ENCODE measurements around the gene NPY. TPM values are rescaled to one million over a fixed set of nuclear protein-coding genes. Genes with fewer than 3 reads are reported as not detected.
A peak's percentile ranks its signal among the peaks of the same experiment; 100 is the strongest.

The NPY gene
- total RNA-seq, 1 experiment from 2014 or later, result not detected

DNA sequence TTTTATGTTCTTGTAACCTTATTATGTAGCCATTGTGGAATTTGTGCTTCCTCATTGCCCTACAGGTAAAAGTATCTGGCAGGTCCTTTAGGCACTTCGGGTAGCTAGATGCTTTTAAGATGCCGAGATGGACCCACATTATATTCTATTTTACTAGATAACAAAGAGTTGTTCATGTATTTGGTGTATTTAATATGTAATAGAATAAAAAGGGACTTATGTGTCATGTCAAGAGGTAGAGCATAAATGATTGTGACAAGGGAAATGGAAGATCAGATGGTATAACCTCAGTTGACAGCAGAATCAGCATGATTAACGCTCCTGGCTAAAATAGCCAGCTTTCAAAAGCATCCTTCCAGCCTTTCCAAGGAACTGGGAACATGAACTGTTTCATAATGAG is 50.6 kb downstream of the NPY start:
- H3K27me3 ChIP-seq (replicated peaks; ENCODE audit: control insufficient read depth, insufficient read depth, low read length), result peaks cover 1% of the 10 kb centered on the region; the same call in 1 of the 2 replicates
- intact Hi-C loops (cut with micrococcal nuclease; ENCODE audit: unreplicated experiment), result no loop called here
- H3K27me3 Mint-ChIP-seq (ENCODE audit: insufficient read depth, unreplicated experiment), result peaks cover 11% of the 10 kb centered on the region
- H3K4me1 ChIP-seq, result no peaks in the 10 kb centered on the region
- no peaks in the 10 kb centered on the region for H3K4me1 Mint-ChIP-seq (ENCODE audit: low read depth, unreplicated experiment)
- H3K27ac Mint-ChIP-seq (ENCODE audit: unreplicated experiment), result no peak overlapping the region
- H3K9me3 ChIP-seq, result no peaks in the 10 kb centered on the region; the same call in 1 of the 2 replicates
- peaks cover 12% of the 10 kb centered on the region for H3K9me3 Mint-ChIP-seq (ENCODE audit: unreplicated experiment)
- no peak for DNase-seq
- BruUV-seq (replicated peaks), result no TSS peak
- H3K4me3 Mint-ChIP-seq (ENCODE audit: unreplicated experiment), result no peak overlapping the region
- H3K36me3 ChIP-seq (ENCODE audit: control insufficient read depth, insufficient read depth, low read length), result no peaks in the 10 kb centered on the region
- no peak overlapping the region for H3K4me3 ChIP-seq (ENCODE audit: low read depth, low read length)
- CTCF ChIA-PET, result no interaction called here
- TF ChIP-seq, protein P1, sequence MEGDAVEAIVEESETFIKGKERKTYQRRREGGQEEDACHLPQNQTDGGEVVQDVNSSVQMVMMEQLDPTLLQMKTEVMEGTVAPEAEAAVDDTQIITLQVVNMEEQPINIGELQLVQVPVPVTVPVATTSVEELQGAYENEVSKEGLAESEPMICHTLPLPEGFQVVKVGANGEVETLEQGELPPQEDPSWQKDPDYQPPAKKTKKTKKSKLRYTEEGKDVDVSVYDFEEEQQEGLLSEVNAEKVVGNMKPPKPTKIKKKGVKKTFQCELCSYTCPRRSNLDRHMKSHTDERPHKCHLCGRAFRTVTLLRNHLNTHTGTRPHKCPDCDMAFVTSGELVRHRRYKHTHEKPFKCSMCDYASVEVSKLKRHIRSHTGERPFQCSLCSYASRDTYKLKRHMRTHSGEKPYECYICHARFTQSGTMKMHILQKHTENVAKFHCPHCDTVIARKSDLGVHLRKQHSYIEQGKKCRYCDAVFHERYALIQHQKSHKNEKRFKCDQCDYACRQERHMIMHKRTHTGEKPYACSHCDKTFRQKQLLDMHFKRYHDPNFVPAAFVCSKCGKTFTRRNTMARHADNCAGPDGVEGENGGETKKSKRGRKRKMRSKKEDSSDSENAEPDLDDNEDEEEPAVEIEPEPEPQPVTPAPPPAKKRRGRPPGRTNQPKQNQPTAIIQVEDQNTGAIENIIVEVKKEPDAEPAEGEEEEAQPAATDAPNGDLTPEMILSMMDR (IDR thresholded peaks at IDR 0.05; ENCODE audit: insufficient read depth in 1 of 2, low read depth in 1 of 2, low read length in 1 of 2, severe bottlenecking in 1 of 2, unreplicated experiment in 1 of 2), result no peak
- no peaks in the 10 kb centered on the region for H3K36me3 Mint-ChIP-seq (ENCODE audit: insufficient read depth, unreplicated experiment)
- POLR2A ChIA-PET, result no interaction called here

DNA sequence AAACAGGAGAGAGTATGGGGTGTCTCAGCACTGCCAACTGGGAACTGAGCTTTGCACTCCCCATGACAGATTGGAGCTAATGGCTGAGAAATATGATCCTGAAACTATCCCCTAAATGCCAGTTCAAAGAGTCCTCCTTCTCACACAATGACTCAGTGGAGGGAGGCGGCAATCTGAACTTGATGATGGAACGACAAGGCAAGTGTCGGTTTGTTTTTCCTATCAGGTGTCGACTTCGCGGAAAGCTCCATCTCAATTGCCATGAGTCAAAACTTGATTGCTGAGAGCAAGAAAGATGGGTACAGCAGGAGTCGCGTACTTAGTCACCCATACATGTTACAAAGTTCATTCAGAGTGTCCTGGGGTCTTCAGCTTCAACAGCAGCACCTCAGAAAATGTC is 52.5 kb downstream of the NPY start:
- TF ChIP-seq, protein P1 (IDR thresholded peaks at IDR 0.05; ENCODE audit: insufficient read depth in 1 of 2, low read depth in 1 of 2, low read length in 1 of 2, severe bottlenecking in 1 of 2, unreplicated experiment in 1 of 2), result no peak
- Mint-ChIP-seq H3K27me3 (ENCODE audit: insufficient read depth, unreplicated experiment) (peaks cover 11% of the 10 kb centered on the region), H3K27ac (ENCODE audit: unreplicated experiment) (no peak overlapping the region), H3K36me3 (ENCODE audit: insufficient read depth, unreplicated experiment) (no peaks in the 10 kb centered on the region), H3K9me3 (ENCODE audit: unreplicated experiment) (peaks cover 12% of the 10 kb centered on the region), H3K4me1 (ENCODE audit: low read depth, unreplicated experiment) (no peaks in the 10 kb centered on the region), H3K4me3 (ENCODE audit: unreplicated experiment) (no peak overlapping the region)
- CTCF ChIA-PET, result interaction anchor here (1.0 kb wide), 1 partner anchor 18 kb away, joined by 3 read pairs; no protein-coding TSS in a partner anchor
- Histone ChIP-seq H3K9me3 (no peaks in the 10 kb centered on the region; the same call in 1 of the 2 replicates), H3K27me3 (replicated peaks; ENCODE audit: control insufficient read depth, insufficient read depth, low read length) (peaks cover 1% of the 10 kb centered on the region; the same call in 1 of the 2 replicates), H3K36me3 (ENCODE audit: control insufficient read depth, insufficient read depth, low read length) (no peaks in the 10 kb centered on the region), H3K4me1 (no peaks in the 10 kb centered on the region), H3K4me3 (ENCODE audit: low read depth, low read length) (no peak overlapping the region)
- POLR2A ChIA-PET, result interaction anchor here (0.8 kb wide), 1 partner anchor 10 kb away, joined by 3 read pairs; no protein-coding TSS in a partner anchor
- intact Hi-C loops (cut with micrococcal nuclease; ENCODE audit: unreplicated experiment), result no loop called here
- BruUV-seq (replicated peaks), result no TSS peak
- DNase-seq, result peak in 1 of 2 experiments; percentile 3

DNA sequence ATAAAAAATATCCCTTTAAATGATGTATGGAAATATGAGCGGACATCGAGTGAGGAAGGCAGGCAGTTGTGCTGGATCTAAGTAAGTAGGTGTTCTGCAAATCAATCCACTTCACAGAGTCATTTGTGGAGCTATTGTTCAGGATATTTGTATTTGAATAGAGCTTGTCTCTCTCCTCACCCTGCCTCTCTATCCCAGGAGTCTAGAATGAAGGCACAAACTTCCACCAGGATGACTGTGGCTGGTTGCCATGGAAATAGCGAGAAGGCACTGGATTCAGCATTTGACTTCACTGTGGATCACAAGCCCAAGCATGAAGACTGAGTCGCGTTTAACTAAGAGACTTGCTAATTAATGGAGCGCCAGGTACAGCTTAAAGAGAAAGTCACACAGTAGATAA is 53.2 kb downstream of the NPY start:
- peaks cover 11% of the 10 kb centered on the region for H3K27me3 Mint-ChIP-seq (ENCODE audit: insufficient read depth, unreplicated experiment)
- CTCF ChIA-PET, result interaction anchor here (0.8 kb wide), 1 partner anchor 21 kb away, joined by 3 read pairs; no protein-coding TSS in a partner anchor
- Histone ChIP-seq H3K9me3 (no peaks in the 10 kb centered on the region; the same call in 1 of the 2 replicates), H3K36me3 (ENCODE audit: control insufficient read depth, insufficient read depth, low read length) (no peaks in the 10 kb centered on the region), H3K27me3 (replicated peaks; ENCODE audit: control insufficient read depth, insufficient read depth, low read length) (peaks cover 1% of the 10 kb centered on the region; the same call in 1 of the 2 replicates), H3K4me1 (no peaks in the 10 kb centered on the region), H3K4me3 (ENCODE audit: low read depth, low read length) (no peak overlapping the region)
- DNase-seq, result no peak
- H3K27ac Mint-ChIP-seq (ENCODE audit: unreplicated experiment), result no peak overlapping the region
- BruUV-seq (replicated peaks), result no TSS peak
- TF ChIP-seq, protein P1 (IDR thresholded peaks at IDR 0.05; ENCODE audit: insufficient read depth in 1 of 2, low read depth in 1 of 2, low read length in 1 of 2, severe bottlenecking in 1 of 2, unreplicated experiment in 1 of 2), result no peak
- H3K9me3 Mint-ChIP-seq (ENCODE audit: unreplicated experiment), result peaks cover 11% of the 10 kb centered on the region
- intact Hi-C loops (cut with micrococcal nuclease; ENCODE audit: unreplicated experiment), result no loop called here
- POLR2A ChIA-PET, result no interaction called here
- H3K4me1 Mint-ChIP-seq (ENCODE audit: low read depth, unreplicated experiment), result no peaks in the 10 kb centered on the region
- H3K4me3 Mint-ChIP-seq (ENCODE audit: unreplicated experiment), result no peak overlapping the region
- H3K36me3 Mint-ChIP-seq (ENCODE audit: insufficient read depth, unreplicated experiment), result no peaks in the 10 kb centered on the region
